HEK293 (cell line): ENCODE results near the gene RAB1B.

Experiments used
- CTCF ChIA-PET: fragments of 350-600 bp; formaldehyde crosslinking; extraction: SDS; loops from one replicate; lab custom pipeline; 2021; ENCODE audit warnings: antibody characterized with exemption; lab: Yijun Ruan, JAX
- POLR2A ChIA-PET: fragments of 300-600 bp; formaldehyde crosslinking; extraction: SDS; loops from one replicate; lab custom pipeline; 2020; ENCODE audit warnings: antibody characterized with exemption, inconsistent platforms; lab: Yijun Ruan, JAX
- H3K27ac ChIP-seq: fragments of 200-500 bp; sonication (Bioruptor generic); 2 replicates; pipeline ENCODE4 v1.5.1; 2014; ENCODE audit warnings: low read depth, low read length, control low read depth, inconsistent platforms; ENCODE audit errors: extremely low read depth
- H3K36me3 ChIP-seq, 2 experiments: fragments of 200-500 bp in 1 of 2; sonication (Bioruptor generic) in 1 of 2; 1 replicate in 1 of 2; 2 replicates in 1 of 2; pipeline ENCODE4 v1.5.1; 2014 to 2017; ENCODE audit warnings: inconsistent platforms in 2 of 2, low read length in 2 of 2; ENCODE audit not compliant: control insufficient read depth in 2 of 2, insufficient read depth in 1 of 2
- H3K4me1 ChIP-seq: fragments of 200-500 bp; sonication (Bioruptor generic); 2 replicates; pipeline ENCODE4 v1.5.1; 2014; ENCODE audit warnings: mild to moderate bottlenecking, low read length, inconsistent platforms; ENCODE audit not compliant: control insufficient read depth, insufficient read depth
- H3K4me3 ChIP-seq: 2 replicates; pipeline ENCODE4 v1.5.1; 2011; ENCODE audit warnings: low read depth, mild to moderate bottlenecking, control low read depth, low read length, moderate library complexity
- H3K9me3 ChIP-seq: fragments of 200-500 bp; sonication (Bioruptor generic); 2 replicates; pipeline ENCODE4 v1.5.1; 2014; ENCODE audit warnings: low read depth, low read length, inconsistent platforms; ENCODE audit not compliant: control insufficient read depth, insufficient read depth
- BCL11B ChIP-seq: fragments of 450-650 bp; formaldehyde crosslinking; IDR thresholded peaks from 2 replicates; pipeline ENCODE4 v1.5.1; 2016; ENCODE audit warnings: low read depth, missing biosample characterization, missing genetic modification characterization
- KLF10 ChIP-seq: fragments of 450-650 bp; IDR thresholded peaks from 2 replicates; pipeline ENCODE4 v1.5.1; 2018; ENCODE audit warnings: missing biosample characterization, mild to moderate bottlenecking, missing genetic modification characterization
- MYNN ChIP-seq: fragments of 450-650 bp; formaldehyde crosslinking; IDR thresholded peaks from 2 replicates; pipeline ENCODE4 v1.5.1; 2016; ENCODE audit warnings: missing biosample characterization, missing genetic modification characterization, borderline replicate concordance
- SETDB1 ChIP-seq: IDR thresholded peaks from one replicate; pipeline ENCODE4 v1.6.1; 2017; ENCODE audit warnings: mild to moderate bottlenecking, low read length, moderate library complexity, mixed read lengths; ENCODE audit not compliant: insufficient read length
- SP2 ChIP-seq: fragments of 450-650 bp; formaldehyde crosslinking; IDR thresholded peaks from 2 replicates; pipeline ENCODE4 v1.5.1; 2016; ENCODE audit warnings: missing biosample characterization, missing genetic modification characterization
- ZBTB17 ChIP-seq: fragments of 450-650 bp; formaldehyde crosslinking; IDR thresholded peaks from 2 replicates; pipeline ENCODE4 v1.5.1; 2016; ENCODE audit warnings: missing biosample characterization, missing genetic modification characterization
- ZIC2 ChIP-seq: fragments of 450-650 bp; formaldehyde crosslinking; IDR thresholded peaks from 2 replicates; pipeline ENCODE4 v1.5.1; 2016; ENCODE audit warnings: missing biosample characterization, missing genetic modification characterization
- ZNF174 ChIP-seq: fragments of 450-650 bp; formaldehyde crosslinking; IDR thresholded peaks from 2 replicates; pipeline ENCODE4 v1.5.0; 2017; ENCODE audit warnings: missing biosample characterization, mild to moderate bottlenecking, missing genetic modification characterization
- ZNF202 ChIP-seq: fragments of 450-650 bp; formaldehyde crosslinking; IDR thresholded peaks from 2 replicates; pipeline ENCODE4 v1.5.1; 2016; ENCODE audit warnings: missing biosample characterization, missing genetic modification characterization, borderline replicate concordance
- ZNF239 ChIP-seq: fragments of 450-650 bp; formaldehyde crosslinking; IDR thresholded peaks from 2 replicates; pipeline ENCODE4 v1.5.1; 2016; ENCODE audit warnings: missing biosample characterization, missing genetic modification characterization
- ZNF571 ChIP-seq: fragments of 450-650 bp; formaldehyde crosslinking; IDR thresholded peaks from 2 replicates; pipeline ENCODE4 v1.5.0; 2017; ENCODE audit warnings: missing biosample characterization, missing genetic modification characterization
- ZNF624 ChIP-seq: fragments of 450-650 bp; formaldehyde crosslinking; IDR thresholded peaks from 2 replicates; pipeline ENCODE4 v1.5.1; 2017; ENCODE audit warnings: missing biosample characterization, missing genetic modification characterization
- TF ChIP-seq, protein P1 (sequence below): fragments of 450-650 bp; formaldehyde crosslinking; conservative IDR thresholded peaks from 2 replicates; pipeline ENCODE4 v1.5.1; 2016; ENCODE audit warnings: low read depth, missing biosample characterization, missing genetic modification characterization
- TF ChIP-seq, protein P2 (sequence below): fragments of 450-650 bp; formaldehyde crosslinking; IDR thresholded peaks from 2 replicates; pipeline ENCODE4 v1.5.1; 2016; ENCODE audit warnings: missing biosample characterization, missing genetic modification characterization
- TF ChIP-seq, protein P3 (sequence below): fragments of 450-650 bp; formaldehyde crosslinking; IDR thresholded peaks from 2 replicates; pipeline ENCODE4 v1.5.1; 2016; ENCODE audit warnings: missing biosample characterization, missing genetic modification characterization
- TF ChIP-seq, protein P4 (sequence below): fragments of 450-650 bp; formaldehyde crosslinking; IDR thresholded peaks from 2 replicates; pipeline ENCODE4 v1.5.1; 2016; ENCODE audit warnings: missing biosample characterization, missing genetic modification characterization
- TF ChIP-seq, protein P5 (sequence below): fragments of 450-650 bp; IDR thresholded peaks from 2 replicates; pipeline ENCODE4 v1.5.1; 2018; ENCODE audit warnings: missing biosample characterization, mild to moderate bottlenecking, missing genetic modification characterization

Gene RAB1B

DNA sequence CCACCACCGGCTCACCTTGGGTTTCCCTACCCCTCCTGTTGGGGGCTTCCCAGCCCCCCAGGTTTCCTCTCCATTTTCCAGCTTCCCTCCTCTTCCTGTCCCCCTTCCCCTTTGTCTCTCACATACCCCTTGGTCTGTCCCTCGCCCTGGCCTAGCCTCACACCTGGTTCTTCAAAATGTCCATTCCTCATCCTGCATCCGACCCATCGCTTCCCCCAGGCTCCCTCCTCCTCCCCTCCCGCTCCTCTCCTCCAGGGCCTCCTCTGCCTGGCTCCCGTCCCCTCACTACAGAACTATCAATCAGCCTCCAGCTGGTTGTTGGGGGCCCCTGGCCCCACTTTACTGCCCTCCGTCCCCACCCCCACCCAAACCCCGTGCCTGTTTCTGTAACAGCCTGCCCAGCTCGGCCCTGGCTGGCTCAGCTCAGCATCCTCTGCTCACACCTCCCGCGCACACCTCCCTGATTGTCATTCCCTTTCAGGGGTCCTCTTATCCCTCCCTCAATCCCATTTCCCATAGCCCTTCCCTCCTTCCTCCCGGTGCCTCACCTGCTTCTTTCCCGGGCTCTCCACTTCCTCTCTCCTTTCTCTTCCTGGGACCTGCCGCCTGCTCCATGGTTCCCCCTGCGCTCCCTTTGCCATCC lies 10.8 kb downstream of the RAB1B start:
- Histone ChIP-seq H3K4me1 (no peaks in the 10 kb centered on the region), H3K27ac (no peak overlapping the region), H3K36me3 (peaks cover 0 to 28% of the 10 kb centered on the region in 2 experiments; a peak in 1 of 3 replicates), H3K9me3 (no peaks in the 10 kb centered on the region), H3K4me3 (no peak overlapping the region)
- POLR2A ChIA-PET = interaction anchor here (0.5 to 1.7 kb wide), 6 partner anchors 10 to 65 kb away, joined by 3 to 12 read pairs (median 6); partner anchors contain the start of genes RAB1B and YIF1A
- CTCF ChIA-PET = interaction anchor here (0.6 to 1.0 kb wide), 2 partner anchors 9 to 11 kb away, joined by 3 to 5 read pairs; partner anchors contain the start of gene RAB1B
- TF ChIP-seq, protein P1, sequence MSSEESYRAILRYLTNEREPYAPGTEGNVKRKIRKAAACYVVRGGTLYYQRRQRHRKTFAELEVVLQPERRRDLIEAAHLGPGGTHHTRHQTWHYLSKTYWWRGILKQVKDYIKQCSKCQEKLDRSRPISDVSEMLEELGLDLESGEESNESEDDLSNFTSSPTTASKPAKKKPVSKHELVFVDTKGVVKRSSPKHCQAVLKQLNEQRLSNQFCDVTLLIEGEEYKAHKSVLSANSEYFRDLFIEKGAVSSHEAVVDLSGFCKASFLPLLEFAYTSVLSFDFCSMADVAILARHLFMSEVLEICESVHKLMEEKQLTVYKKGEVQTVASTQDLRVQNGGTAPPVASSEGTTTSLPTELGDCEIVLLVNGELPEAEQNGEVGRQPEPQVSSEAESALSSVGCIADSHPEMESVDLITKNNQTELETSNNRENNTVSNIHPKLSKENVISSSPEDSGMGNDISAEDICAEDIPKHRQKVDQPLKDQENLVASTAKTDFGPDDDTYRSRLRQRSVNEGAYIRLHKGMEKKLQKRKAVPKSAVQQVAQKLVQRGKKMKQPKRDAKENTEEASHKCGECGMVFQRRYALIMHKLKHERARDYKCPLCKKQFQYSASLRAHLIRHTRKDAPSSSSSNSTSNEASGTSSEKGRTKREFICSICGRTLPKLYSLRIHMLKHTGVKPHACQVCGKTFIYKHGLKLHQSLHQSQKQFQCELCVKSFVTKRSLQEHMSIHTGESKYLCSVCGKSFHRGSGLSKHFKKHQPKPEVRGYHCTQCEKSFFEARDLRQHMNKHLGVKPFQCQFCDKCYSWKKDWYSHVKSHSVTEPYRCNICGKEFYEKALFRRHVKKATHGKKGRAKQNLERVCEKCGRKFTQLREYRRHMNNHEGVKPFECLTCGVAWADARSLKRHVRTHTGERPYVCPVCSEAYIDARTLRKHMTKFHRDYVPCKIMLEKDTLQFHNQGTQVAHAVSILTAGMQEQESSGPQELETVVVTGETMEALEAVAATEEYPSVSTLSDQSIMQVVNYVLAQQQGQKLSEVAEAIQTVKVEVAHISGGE (tag by site-specific recombination) = no peak
- peak; percentile 17; the same call in 1 of the 2 replicates for TF ChIP-seq ZBTB17
- TF ChIP-seq, protein P2, sequence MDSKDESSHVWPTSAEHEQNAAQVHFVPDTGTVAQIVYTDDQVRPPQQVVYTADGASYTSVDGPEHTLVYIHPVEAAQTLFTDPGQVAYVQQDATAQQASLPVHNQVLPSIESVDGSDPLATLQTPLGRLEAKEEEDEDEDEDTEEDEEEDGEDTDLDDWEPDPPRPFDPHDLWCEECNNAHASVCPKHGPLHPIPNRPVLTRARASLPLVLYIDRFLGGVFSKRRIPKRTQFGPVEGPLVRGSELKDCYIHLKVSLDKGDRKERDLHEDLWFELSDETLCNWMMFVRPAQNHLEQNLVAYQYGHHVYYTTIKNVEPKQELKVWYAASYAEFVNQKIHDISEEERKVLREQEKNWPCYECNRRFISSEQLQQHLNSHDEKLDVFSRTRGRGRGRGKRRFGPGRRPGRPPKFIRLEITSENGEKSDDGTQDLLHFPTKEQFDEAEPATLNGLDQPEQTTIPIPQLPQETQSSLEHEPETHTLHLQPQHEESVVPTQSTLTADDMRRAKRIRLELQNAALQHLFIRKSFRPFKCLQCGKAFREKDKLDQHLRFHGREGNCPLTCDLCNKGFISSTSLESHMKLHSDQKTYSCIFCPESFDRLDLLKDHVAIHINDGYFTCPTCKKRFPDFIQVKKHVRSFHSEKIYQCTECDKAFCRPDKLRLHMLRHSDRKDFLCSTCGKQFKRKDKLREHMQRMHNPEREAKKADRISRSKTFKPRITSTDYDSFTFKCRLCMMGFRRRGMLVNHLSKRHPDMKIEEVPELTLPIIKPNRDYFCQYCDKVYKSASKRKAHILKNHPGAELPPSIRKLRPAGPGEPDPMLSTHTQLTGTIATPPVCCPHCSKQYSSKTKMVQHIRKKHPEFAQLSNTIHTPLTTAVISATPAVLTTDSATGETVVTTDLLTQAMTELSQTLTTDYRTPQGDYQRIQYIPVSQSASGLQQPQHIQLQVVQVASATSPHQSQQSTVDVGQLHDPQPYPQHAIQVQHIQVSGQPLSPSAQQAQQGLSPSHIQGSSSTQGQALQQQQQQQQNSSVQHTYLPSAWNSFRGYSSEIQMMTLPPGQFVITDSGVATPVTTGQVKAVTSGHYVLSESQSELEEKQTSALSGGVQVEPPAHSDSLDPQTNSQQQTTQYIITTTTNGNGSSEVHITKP (tag by site-specific recombination) = peak; percentile 46; the same call in 1 of the 2 replicates

DNA sequence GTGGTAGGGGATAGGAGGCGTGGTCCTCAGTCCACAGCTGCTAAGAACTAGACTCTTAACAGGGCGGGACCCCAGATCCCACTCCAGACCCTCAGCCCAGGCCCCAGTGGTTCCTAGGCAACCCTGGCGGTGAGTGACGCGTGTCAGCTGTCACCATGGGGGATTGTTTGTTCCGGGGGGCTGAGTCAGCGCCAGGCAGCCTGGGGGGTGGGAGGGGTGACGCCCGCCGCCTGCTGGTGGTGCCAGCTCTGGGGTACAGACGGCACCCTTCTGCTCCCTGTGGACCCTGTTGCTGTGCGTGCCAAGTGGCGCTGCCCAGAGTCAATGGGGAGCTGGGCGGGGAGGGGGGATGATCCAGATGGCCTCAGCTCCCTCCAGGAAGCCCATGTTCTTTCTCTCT lies 12.0 kb downstream of the RAB1B start:
- H3K4me1 ChIP-seq = no peaks in the 10 kb centered on the region
- CTCF ChIA-PET = interaction anchor here (0.6 to 3.8 kb wide), 7 partner anchors 9 to 128 kb away, joined by 3 to 24 read pairs (median 3); partner anchors contain the start of gene YIF1A
- H3K36me3 ChIP-seq = peaks cover 0 to 29% of the 10 kb centered on the region in 2 experiments; a peak in 1 of 3 replicates
- H3K4me3 ChIP-seq = no peak overlapping the region
- no peaks in the 10 kb centered on the region for H3K9me3 ChIP-seq
- POLR2A ChIA-PET = interaction anchor here (1.3 to 1.7 kb wide), 2 partner anchors 9 to 12 kb away, joined by 5 to 12 read pairs; partner anchors contain the start of genes RAB1B and YIF1A
- no peak overlapping the region for H3K27ac ChIP-seq
- TF ChIP-seq SETDB1 (no peak), ZNF174 (tag by site-specific recombination) (no peak), KLF10 (tag by site-specific recombination) (no peak), ZNF571 (tag by site-specific recombination) (no peak), ZNF624 (tag by site-specific recombination) (no peak), MYNN (tag by site-specific recombination) (no peak), BCL11B (tag by site-specific recombination) (no peak), SP2 (0 out of 2 replicates have a peak, but pooled peaks have one; percentile 3), ZIC2 (peak; percentile 25; the same call in 1 of the 2 replicates), ZNF202 (no peak), ZNF239 (tag by site-specific recombination) (no peak)
- TF ChIP-seq, protein P3, sequence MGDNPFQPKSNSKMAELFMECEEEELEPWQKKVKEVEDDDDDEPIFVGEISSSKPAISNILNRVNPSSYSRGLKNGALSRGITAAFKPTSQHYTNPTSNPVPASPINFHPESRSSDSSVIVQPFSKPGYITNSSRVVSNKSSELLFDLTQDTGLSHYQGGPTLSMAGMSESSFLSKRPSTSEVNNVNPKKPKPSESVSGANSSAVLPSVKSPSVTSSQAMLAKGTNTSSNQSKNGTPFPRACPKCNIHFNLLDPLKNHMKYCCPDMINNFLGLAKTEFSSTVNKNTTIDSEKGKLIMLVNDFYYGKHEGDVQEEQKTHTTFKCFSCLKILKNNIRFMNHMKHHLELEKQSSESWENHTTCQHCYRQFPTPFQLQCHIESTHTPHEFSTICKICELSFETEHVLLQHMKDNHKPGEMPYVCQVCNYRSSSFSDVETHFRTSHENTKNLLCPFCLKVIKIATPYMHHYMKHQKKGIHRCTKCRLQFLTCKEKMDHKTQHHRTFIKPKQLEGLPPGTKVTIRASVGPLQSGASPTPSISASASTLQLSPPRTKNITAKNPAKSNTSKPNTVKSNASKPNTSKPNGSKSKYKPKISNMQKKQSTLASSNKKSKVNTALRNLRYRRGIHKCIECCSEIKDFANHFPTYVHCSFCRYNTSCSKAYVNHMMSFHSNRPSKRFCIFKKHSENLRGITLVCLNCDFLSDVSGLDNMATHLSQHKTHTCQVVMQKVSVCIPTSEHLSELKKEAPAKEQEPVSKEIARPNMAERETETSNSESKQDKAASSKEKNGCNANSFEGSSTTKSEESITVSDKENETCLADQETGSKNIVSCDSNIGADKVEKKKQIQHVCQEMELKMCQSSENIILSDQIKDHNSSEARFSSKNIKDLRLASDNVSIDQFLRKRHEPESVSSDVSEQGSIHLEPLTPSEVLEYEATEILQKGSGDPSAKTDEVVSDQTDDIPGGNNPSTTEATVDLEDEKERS (tag by site-specific recombination) = no peak
- TF ChIP-seq, protein P4, sequence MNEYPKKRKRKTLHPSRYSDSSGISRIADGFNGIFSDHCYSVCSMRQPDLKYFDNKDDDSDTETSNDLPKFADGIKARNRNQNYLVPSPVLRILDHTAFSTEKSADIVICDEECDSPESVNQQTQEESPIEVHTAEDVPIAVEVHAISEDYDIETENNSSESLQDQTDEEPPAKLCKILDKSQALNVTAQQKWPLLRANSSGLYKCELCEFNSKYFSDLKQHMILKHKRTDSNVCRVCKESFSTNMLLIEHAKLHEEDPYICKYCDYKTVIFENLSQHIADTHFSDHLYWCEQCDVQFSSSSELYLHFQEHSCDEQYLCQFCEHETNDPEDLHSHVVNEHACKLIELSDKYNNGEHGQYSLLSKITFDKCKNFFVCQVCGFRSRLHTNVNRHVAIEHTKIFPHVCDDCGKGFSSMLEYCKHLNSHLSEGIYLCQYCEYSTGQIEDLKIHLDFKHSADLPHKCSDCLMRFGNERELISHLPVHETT (tag by site-specific recombination) = no peak
- TF ChIP-seq, protein P5, sequence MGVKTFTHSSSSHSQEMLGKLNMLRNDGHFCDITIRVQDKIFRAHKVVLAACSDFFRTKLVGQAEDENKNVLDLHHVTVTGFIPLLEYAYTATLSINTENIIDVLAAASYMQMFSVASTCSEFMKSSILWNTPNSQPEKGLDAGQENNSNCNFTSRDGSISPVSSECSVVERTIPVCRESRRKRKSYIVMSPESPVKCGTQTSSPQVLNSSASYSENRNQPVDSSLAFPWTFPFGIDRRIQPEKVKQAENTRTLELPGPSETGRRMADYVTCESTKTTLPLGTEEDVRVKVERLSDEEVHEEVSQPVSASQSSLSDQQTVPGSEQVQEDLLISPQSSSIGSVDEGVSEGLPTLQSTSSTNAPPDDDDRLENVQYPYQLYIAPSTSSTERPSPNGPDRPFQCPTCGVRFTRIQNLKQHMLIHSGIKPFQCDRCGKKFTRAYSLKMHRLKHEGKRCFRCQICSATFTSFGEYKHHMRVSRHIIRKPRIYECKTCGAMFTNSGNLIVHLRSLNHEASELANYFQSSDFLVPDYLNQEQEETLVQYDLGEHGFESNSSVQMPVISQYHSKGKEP = no peak
